Stimulated activated CD4-positive, alpha-beta T cell treated with anti-CD3 and anti-CD28 coated beads, TNF-alpha, amount 100 ng/mL, for 24 hours (primary cell): Measurements from ENCODE around the gene ZSWIM4.
"Not testable (repeated sequence)": the region's sequence is repeated elsewhere in the genome, so short reads cannot be mapped to it uniquely, and the experiment has no call there.

Source experiments
- DNase-seq, 3 experiments: peaks; one replicate each; pipeline ENCODE4 v3.0.0-alpha.2; 2020; ENCODE audit warnings: low read depth in 3 of 3

ZSWIM4 gene

GRCh38 chr19:13848798-13849676 is 53.8 kb downstream of the ZSWIM4 start:
- DNase-seq: no peak

- DNase-seq: peak in 1 of 3 experiments; percentile 73
These were observed 55.0 kb downstream of the ZSWIM4 start for GRCh38 chr19:13849991-13850909.

GRCh38 chr19:13850910-13851733 is 55.9 kb downstream of the ZSWIM4 start:
- DNase-seq: peak in 1 of 3 experiments; percentile 62

GRCh38 chr19:13851734-13852114 is 56.5 kb downstream of the ZSWIM4 start:
- not testable (repeated sequence) for DNase-seq

- DNase-seq: not testable (repeated sequence)
These were observed 57.0 kb downstream of the ZSWIM4 start for GRCh38 chr19:13852171-13852707.

- DNase-seq: no peak
These were observed 61.3 kb downstream of the ZSWIM4 start for GRCh38 chr19:13856497-13856896.

GRCh38 chr19:13859361-13859880 is 64.2 kb downstream of the ZSWIM4 start:
- DNase-seq: no peak

GRCh38 chr19:13860679-13861391 is 65.6 kb downstream of the ZSWIM4 start:
- no peak for DNase-seq

- no peak for DNase-seq
These were observed 66.1 kb downstream of the ZSWIM4 start for GRCh38 chr19:13861392-13861713.

- DNase-seq: peak; percentile 79 to 87 (median 81)
These were observed 66.7 kb downstream of the ZSWIM4 start for GRCh38 chr19:13861714-13862531.

- DNase-seq: no peak
These were observed 68.9 kb downstream of the ZSWIM4 start for GRCh38 chr19:13864046-13864666.

GRCh38 chr19:13864667-13865570 is 69.7 kb downstream of the ZSWIM4 start:
- DNase-seq: no peak

GRCh38 chr19:13865571-13866462 is 70.6 kb downstream of the ZSWIM4 start:
- DNase-seq: no peak

GRCh38 chr19:13866463-13867046 is 71.3 kb downstream of the ZSWIM4 start:
- DNase-seq: no peak

- DNase-seq: no peak
These were observed 73.4 kb downstream of the ZSWIM4 start for GRCh38 chr19:13868663-13869062.

GRCh38 chr19:13869281-13869680 is 74.0 kb downstream of the ZSWIM4 start:
- no peak for DNase-seq

- DNase-seq: no peak
These were observed 75.6 kb downstream of the ZSWIM4 start for GRCh38 chr19:13870873-13871272.
